Activated naive CD8-positive, alpha-beta T cell treated with anti-CD3 and anti-CD28 coated beads, Interleukin-2, amount 10 ng/mL, durations not matched to agents 7 days and 5 days (primary cell): ENCODE measurements around the gene S100A6. TPM values are rescaled to one million over a fixed set of nuclear protein-coding genes. Genes with fewer than 3 reads are reported as not detected.
"Not testable (repeated sequence)": the region's sequence is repeated elsewhere in the genome, so short reads cannot be mapped to it uniquely, and the experiment has no call there.

Experiments used
- ATAC-seq: fragments of 150-1000 bp; cut with Tn5 transposase; one replicate; pipeline ENCODE4 v1.10.0; 2021; ENCODE audit warnings: low read depth, moderate library complexity
- POLR2A ChIA-PET: fragments of 350-600 bp; sonication (Branson Sonifier 250); formaldehyde crosslinking; loops from one replicate; lab custom pipeline; 2021; ENCODE audit warnings: antibody characterized with exemption; lab: Charles Lee
- DNase-seq: peaks from one replicate; pipeline ENCODE4 v3.0.0; 2021
- H3K27ac Mint-ChIP-seq: one replicate; pipeline ENCODE4 v1.8.0; 2022; ENCODE audit warnings: mild to moderate bottlenecking, mixed read lengths
- H3K27me3 Mint-ChIP-seq: one replicate; pipeline ENCODE4 v1.8.0; 2022; ENCODE audit warnings: mild to moderate bottlenecking, moderate library complexity, mixed read lengths
- H3K36me3 Mint-ChIP-seq: one replicate; pipeline ENCODE4 v1.8.0; 2021; ENCODE audit warnings: mild to moderate bottlenecking, mixed read lengths
- H3K4me1 Mint-ChIP-seq: one replicate; pipeline ENCODE4 v1.8.0; 2021; ENCODE audit warnings: mixed read lengths
- H3K4me3 Mint-ChIP-seq: one replicate; pipeline ENCODE4 v1.8.0; 2022; ENCODE audit warnings: mild to moderate bottlenecking, moderate library complexity, mixed read lengths
- H3K9me3 Mint-ChIP-seq: one replicate; pipeline ENCODE4 v1.8.0; 2021; ENCODE audit warnings: mixed read lengths
- total RNA-seq, 2 experiments: library from RNA; stranded (reverse); gene quantifications; one replicate each; pipeline ENCODE4 v1.2.3, GENCODE V29; 2021

The S100A6 gene
- total RNA-seq, 2 experiments from 2014 or later: 365 to 373 TPM

DNA sequence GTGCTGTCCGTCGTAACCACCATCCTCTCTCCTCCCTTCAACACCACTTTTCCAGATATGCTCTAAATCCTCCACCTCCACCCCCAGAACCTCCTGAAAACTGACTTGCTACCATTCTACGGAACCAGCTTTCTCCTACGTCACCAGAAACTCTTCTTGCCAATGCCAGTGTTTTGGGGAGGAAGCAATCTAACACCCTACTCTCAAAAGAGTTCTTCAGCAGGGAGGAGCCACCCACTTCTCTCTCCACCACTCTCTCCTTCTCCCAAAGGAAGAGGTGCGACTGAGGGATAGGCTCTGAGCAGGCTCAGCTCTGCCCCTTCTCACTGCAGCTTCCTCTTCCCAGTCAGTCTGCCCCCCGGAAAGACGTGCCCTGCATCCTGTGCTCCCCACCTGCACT lies 35.9 kb upstream of the S100A6 start:
- no peak for ATAC-seq
- no peak for DNase-seq
- H3K4me3 Mint-ChIP-seq: no peak overlapping the region
- POLR2A ChIA-PET: interaction anchor here (0.6 to 2.0 kb wide), 5 partner anchors 36 to 59 kb away, joined by 3 to 8 read pairs (median 4); partner anchors contain the start of genes S100A16 and S100A6
- H3K36me3 Mint-ChIP-seq: no peaks in the 10 kb centered on the region
- no peaks in the 10 kb centered on the region for H3K9me3 Mint-ChIP-seq
- H3K4me1 Mint-ChIP-seq: peaks cover 33% of the 10 kb centered on the region
- peak overlapping the region; percentile 48 for H3K27ac Mint-ChIP-seq
- peaks cover 11% of the 10 kb centered on the region for H3K27me3 Mint-ChIP-seq

DNA sequence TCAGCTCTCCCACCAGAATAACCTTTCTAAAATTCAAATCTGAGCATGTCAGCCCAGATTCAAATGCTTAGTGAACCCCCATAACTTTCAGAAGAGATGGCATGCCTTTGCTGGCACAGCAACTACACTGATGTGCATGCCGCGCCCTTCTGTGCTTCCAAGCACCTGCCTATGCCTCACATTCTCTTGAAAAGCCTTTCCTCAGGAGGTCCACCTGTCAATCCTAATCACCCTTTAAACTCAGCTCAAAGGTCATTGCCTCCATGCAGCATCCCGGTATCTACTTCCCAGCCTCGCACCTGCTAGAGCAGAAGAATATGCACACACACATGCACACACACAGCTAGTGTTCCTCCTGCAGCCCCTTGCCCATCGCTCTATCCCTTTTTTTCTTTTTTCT lies 35.1 kb upstream of the S100A6 start:
- Mint-ChIP-seq H3K4me3 (no peak overlapping the region), H3K9me3 (no peaks in the 10 kb centered on the region), H3K27me3 (peaks cover 10% of the 10 kb centered on the region), H3K36me3 (no peaks in the 10 kb centered on the region), H3K4me1 (peaks cover 39% of the 10 kb centered on the region), H3K27ac (no peak overlapping the region)
- POLR2A ChIA-PET: interaction anchor here (0.6 to 3.9 kb wide), 3 partner anchors 19 to 60 kb away, joined by 3 to 45 read pairs (median 4); partner anchors contain the start of gene S100A6
- DNase-seq: no peak
- ATAC-seq: no peak

- no peak for DNase-seq
- Mint-ChIP-seq H3K9me3 (no peaks in the 10 kb centered on the region), H3K27me3 (peaks cover 10% of the 10 kb centered on the region), H3K36me3 (no peaks in the 10 kb centered on the region), H3K27ac (no peak overlapping the region), H3K4me1 (peaks cover 41% of the 10 kb centered on the region), H3K4me3 (no peak overlapping the region)
- POLR2A ChIA-PET: interaction anchor here (3.9 kb wide), 1 partner anchor 36 kb away, joined by 45 read pairs; the partner anchor contains the start of gene S100A6
- no peak for ATAC-seq
Observed at GRCh38 chr1:153569465-153569864, 33.7 kb upstream of the S100A6 start.

GRCh38 chr1:153568367-153569099 lies 32.7 kb upstream of the S100A6 start:
- ATAC-seq: peak; percentile 31
- peak; percentile 82 for DNase-seq
- Mint-ChIP-seq H3K27ac (peak overlapping the region; percentile 4), H3K4me1 (peaks cover 41% of the 10 kb centered on the region), H3K36me3 (no peaks in the 10 kb centered on the region), H3K9me3 (no peaks in the 10 kb centered on the region), H3K4me3 (peak overlapping the region; percentile 75), H3K27me3 (peaks cover 10% of the 10 kb centered on the region)
- POLR2A ChIA-PET: interaction anchor here (0.9 to 3.9 kb wide), 3 partner anchors 24 to 66 kb away, joined by 3 to 45 read pairs (median 7); partner anchors contain the start of genes CHTOP, S100A4 and S100A6

DNA sequence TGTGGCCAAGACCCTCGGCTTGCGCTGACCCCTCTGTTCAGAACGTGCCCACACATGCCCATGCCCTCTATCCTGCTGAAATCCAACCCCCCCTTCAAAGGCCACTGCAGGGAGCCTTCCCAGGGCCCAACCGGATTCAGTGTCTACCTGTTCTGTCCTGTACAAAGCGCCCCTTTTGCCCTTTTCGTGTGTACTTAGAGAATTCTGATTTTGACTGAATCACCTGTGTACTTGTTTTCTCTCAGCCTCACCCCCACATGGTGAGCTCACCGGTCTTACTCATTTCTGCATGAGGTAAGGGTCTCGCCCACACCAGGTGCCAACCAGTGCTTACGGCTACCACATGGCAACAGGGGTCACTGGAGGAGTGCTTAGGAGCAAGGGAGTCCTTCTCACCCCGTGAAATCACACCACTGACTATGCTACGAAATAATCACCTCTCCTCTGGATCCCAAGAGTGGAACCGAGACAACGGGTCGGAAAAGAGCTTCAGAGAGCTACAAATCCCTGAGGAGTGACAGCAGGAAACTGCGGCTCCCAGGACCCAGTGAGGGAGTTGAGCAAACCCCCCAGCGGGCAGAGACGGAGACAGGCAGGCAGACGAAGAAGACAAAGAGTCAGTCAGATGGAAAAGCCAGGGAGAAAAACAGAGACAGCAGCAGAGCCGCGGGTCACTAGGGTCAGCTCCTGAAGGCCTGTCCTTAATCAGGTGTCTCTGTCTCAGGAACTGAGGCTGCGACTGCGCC lies 32.0 kb upstream of the S100A6 start:
- Mint-ChIP-seq H3K27me3 (peaks cover 10% of the 10 kb centered on the region), H3K4me3 (no peak overlapping the region), H3K4me1 (peaks cover 35% of the 10 kb centered on the region), H3K9me3 (no peaks in the 10 kb centered on the region), H3K27ac (peak overlapping the region; percentile 50), H3K36me3 (no peaks in the 10 kb centered on the region)
- ATAC-seq (no peak), DNase-seq (no peak)
- POLR2A ChIA-PET: interaction anchor here (0.9 to 3.9 kb wide), 3 partner anchors 23 to 66 kb away, joined by 3 to 45 read pairs (median 7); partner anchors contain the start of genes CHTOP, S100A4 and S100A6

DNA sequence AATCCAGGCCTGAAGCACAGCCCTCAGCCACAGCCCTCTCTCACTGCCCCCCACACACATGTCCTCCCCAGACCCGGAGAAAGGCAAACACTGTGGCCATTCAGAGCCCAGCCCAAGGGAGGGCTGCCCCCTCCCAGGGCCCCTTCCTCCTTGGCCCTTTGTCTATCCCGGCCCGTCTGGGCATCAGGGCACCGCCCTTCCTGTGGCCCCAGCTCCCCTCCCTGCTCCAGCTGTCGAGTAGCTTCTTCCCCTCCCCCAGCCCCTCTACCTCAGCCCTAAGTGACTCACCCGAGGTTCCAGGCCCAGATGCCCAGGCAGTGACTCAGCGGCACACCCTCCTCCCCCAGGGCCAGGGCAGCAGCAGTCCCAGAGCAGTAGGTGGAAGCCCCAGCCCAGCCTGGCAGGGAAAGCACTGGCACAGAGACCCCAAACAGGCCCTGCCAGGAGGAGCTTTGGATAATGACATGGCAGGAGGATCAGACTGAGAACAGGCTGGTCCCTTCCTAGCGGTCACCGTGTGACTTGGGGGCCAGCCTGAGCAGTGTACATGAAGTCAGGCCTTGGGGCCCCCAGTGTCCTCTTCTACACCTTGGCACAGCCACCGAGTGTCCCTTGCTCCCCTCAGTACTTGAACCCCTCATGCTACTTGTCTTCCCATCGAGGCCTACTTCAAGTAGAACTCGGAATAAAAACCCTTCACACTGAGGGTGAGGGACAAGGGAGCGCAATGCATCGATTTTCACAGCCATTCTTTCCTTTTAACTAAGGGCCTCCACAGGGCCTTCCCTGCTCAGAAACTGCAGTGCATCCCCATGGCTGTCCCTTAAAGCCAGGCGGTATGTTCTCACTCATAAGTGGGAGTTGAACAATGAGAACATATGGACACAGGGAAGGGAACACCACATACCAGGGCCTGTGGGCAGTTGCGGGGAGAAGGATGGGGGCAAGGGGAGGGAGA lies 30.9 kb upstream of the S100A6 start:
- POLR2A ChIA-PET: interaction anchor here (0.7 to 4.1 kb wide), 6 partner anchors 15 to 67 kb away, joined by 3 to 68 read pairs (median 8); partner anchors contain the start of genes CHTOP, S100A4, S100A5 and S100A6

DNA sequence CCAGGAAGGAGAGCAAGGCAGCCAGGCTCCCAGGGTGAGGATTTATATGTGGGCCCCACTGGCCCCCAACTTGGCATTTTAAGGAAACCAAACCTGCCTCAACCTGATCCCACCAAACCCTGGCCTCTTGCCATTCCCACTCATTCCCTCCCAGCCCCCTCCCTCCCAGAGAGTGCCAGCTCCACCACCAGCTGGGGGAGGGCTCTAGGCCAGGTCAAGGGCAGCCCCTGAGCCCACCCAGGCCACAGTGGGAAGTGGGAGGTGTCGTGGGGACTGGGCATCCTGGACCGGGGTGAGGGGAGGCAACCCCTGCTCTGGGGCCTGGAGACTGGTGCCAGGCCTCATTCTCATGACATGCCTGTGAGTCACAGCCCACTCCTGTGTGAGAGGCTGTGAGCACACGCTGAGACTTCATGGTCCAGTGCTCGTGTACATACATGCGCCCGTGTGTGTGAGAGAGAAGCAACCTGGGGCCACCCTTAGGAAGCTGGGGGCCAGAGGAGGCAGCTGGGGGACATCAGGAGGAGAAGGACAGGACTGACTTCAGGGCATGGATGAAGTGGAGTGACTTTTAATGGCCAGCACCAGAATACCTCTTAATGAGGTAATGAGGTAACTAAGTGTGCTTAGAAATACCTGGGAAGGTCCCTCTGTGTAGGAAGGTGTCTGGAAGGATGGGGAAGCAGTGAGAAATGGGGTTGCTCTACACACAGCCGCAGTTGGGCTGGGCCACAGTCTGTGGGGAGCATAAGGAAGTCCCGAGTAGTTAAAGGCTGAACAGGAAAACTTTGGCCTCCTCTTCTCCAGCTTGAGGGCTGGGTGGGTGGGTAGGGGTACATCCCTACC lies 30.0 kb upstream of the S100A6 start, which contains the start of gene S100A2:
TSS of gene S100A2 (minus strand) at position 316 of the 846 bp plus-strand sequence. CDS start 1,967 bp downstream, outside the sequence.
- peak; percentile 6 for ATAC-seq
- Mint-ChIP-seq H3K9me3 (no peaks in the 10 kb centered on the region), H3K4me1 (peaks cover 23% of the 10 kb centered on the region), H3K27ac (peak within 1 kb of the TSS; percentile 92), H3K4me3 (peak within 1 kb of the TSS; percentile 37), H3K27me3 (peaks cover 5% of the 10 kb centered on the region), H3K36me3 (no peaks in the 10 kb centered on the region)
- DNase-seq: no peak
- POLR2A ChIA-PET: interaction anchor here (0.7 to 4.1 kb wide), 6 partner anchors 14 to 68 kb away, joined by 3 to 68 read pairs (median 8); partner anchors contain the start of genes CHTOP, S100A4, S100A5 and S100A6

More for the DNA sequence above, 30.9 kb upstream of the S100A6 start:
- Mint-ChIP-seq H3K4me3 (peak overlapping the region; percentile 37), H3K27me3 (peaks cover 10% of the 10 kb centered on the region), H3K36me3 (no peaks in the 10 kb centered on the region), H3K27ac (peak overlapping the region; percentile 92), H3K4me1 (peaks cover 29% of the 10 kb centered on the region), H3K9me3 (no peaks in the 10 kb centered on the region)
- DNase-seq: peak; percentile 68
- ATAC-seq: peak; percentile 90

- H3K4me3 Mint-ChIP-seq: no peak overlapping the region
- H3K36me3 Mint-ChIP-seq: no peaks in the 10 kb centered on the region
- no peak for ATAC-seq
- H3K27ac Mint-ChIP-seq: no peak overlapping the region
- peaks cover 23% of the 10 kb centered on the region for H3K4me1 Mint-ChIP-seq
- DNase-seq: no peak
- H3K27me3 Mint-ChIP-seq: no peaks in the 10 kb centered on the region
- no peaks in the 10 kb centered on the region for H3K9me3 Mint-ChIP-seq
- POLR2A ChIA-PET: interaction anchor here (1.2 to 4.1 kb wide), 3 partner anchors 18 to 30 kb away, joined by 3 to 68 read pairs (median 5); partner anchors contain the start of gene S100A6
Observed at GRCh38 chr1:153563991-153564390, 28.2 kb upstream of the S100A6 start.

- no peak for ATAC-seq
- H3K9me3 Mint-ChIP-seq: no peaks in the 10 kb centered on the region
- POLR2A ChIA-PET: interaction anchor here (1.7 to 4.1 kb wide), 2 partner anchors 19 to 29 kb away, joined by 5 to 68 read pairs; partner anchors contain the start of gene S100A6
- no peaks in the 10 kb centered on the region for H3K36me3 Mint-ChIP-seq
- H3K27me3 Mint-ChIP-seq: no peaks in the 10 kb centered on the region
- peaks cover 21% of the 10 kb centered on the region for H3K4me1 Mint-ChIP-seq
- DNase-seq: no peak
- H3K4me3 Mint-ChIP-seq: no peak overlapping the region
- H3K27ac Mint-ChIP-seq: no peak overlapping the region
Observed at GRCh38 chr1:153563483-153563901, 27.7 kb upstream of the S100A6 start.

- not testable (repeated sequence) for H3K27me3 Mint-ChIP-seq, H3K4me3 Mint-ChIP-seq, DNase-seq, H3K27ac Mint-ChIP-seq, ATAC-seq, H3K36me3 Mint-ChIP-seq, H3K9me3 Mint-ChIP-seq
- POLR2A ChIA-PET: interaction anchor here (1.2 to 1.8 kb wide), 2 partner anchors 16 to 21 kb away, joined by 4 to 5 read pairs; partner anchors contain the start of genes S100A4 and S100A5
- H3K4me1 Mint-ChIP-seq: peaks cover 11% of the 10 kb centered on the region
Observed at GRCh38 chr1:153562021-153562420, 26.2 kb upstream of the S100A6 start.

- Mint-ChIP-seq H3K27me3 (no peaks in the 10 kb centered on the region), H3K27ac (no peak overlapping the region), H3K36me3 (no peaks in the 10 kb centered on the region), H3K4me3 (no peak overlapping the region), H3K9me3 (no peaks in the 10 kb centered on the region), H3K4me1 (peaks cover 6% of the 10 kb centered on the region)
- POLR2A ChIA-PET: interaction anchor here (1.1 to 1.8 kb wide), 3 partner anchors 16 to 20 kb away, joined by 4 to 5 read pairs (median 4); partner anchors contain the start of genes S100A4 and S100A5
- DNase-seq: no peak
- ATAC-seq: no peak
Observed at GRCh38 chr1:153561466-153561985, 25.7 kb upstream of the S100A6 start.
